ENCODE results near the gene SLC41A3.
A peak's percentile ranks its signal among the peaks of the same experiment; 100 is the strongest.
"Not testable (repeated sequence)": the region's sequence is repeated elsewhere in the genome, so short reads cannot be mapped to it uniquely, and the experiment has no call there.

SLC41A3 gene

DNA sequence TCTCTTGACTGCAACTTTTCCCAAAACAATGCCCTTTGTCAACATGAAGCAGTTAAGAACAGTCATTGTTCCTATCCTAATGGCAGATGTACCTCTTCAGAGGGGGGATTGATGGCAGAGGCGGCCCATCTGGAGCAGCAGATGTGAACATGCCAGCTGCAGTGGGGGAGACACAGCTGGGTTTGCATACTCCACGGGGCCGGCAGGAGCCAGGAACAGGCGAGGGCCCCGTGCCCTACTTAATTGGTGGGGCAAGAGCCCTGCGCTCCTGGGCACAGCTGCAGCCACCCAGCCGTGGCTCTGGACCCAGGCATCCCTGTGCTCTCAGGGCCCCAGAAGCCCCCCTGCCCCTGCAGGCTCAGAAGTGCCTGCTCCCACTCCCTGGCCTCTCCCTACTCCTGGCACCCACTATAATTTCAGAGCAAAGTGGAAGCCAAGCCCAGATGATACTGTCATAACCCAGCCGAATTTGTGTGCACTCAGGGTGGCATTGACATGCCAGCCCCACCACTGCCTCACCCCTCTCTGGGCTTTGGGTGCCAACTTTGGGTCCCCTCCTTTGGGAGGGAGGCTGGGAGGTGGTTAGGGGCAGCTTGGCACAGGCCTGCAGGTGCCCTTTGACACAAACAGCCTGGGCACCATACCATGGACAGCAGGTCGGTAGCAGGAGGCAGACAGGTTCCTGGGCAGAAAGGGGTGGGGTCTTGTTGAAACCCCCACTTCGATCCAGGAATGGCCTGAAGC, 80.3 kb downstream of the SLC41A3 start:
- no peak for DNase-seq (ENCODE audit: low read depth in 2 of 2)

DNA sequence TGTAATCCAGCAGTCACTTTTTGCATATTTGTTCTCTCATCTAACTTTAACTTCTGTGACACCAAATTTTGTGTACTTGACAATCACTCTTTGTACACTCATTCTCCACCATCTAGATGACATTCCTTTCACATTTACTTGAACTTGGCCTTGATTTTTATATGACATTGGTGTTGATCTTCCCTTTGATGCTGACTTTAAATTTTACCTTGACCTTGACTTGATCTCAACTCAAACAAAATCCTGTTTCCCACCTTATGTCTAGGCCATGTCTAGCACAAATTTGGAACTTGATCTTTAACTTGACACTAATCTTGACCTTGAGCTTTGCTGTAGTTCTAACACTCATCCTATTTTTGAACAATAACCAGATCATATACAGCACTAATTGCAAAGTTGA, 81.7 kb downstream of the SLC41A3 start:
- DNase-seq (ENCODE audit: low read depth in 2 of 2), result no peak

DNA sequence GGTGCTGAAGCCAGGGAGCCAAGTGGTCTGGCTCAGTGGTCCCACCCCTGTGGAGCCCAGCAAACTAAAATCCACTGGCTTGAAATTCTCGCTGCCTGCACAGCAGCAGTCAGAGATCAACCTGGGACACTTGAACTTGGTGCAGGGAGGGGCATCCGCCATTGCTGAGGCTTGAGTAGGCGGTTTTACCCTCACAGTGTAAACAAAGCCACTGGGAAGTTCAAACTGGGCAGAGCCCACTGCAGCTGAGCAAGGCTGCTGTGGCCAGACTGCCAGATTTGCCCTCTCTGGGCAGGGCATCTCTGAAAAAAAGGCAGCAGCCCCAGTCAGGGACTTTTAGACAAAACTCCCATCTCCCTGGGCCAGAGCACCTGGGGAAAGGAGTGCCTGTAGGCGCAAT, 87.2 kb downstream of the SLC41A3 start:
- DNase-seq (ENCODE audit: low read depth in 2 of 2), result not testable (repeated sequence)

DNA sequence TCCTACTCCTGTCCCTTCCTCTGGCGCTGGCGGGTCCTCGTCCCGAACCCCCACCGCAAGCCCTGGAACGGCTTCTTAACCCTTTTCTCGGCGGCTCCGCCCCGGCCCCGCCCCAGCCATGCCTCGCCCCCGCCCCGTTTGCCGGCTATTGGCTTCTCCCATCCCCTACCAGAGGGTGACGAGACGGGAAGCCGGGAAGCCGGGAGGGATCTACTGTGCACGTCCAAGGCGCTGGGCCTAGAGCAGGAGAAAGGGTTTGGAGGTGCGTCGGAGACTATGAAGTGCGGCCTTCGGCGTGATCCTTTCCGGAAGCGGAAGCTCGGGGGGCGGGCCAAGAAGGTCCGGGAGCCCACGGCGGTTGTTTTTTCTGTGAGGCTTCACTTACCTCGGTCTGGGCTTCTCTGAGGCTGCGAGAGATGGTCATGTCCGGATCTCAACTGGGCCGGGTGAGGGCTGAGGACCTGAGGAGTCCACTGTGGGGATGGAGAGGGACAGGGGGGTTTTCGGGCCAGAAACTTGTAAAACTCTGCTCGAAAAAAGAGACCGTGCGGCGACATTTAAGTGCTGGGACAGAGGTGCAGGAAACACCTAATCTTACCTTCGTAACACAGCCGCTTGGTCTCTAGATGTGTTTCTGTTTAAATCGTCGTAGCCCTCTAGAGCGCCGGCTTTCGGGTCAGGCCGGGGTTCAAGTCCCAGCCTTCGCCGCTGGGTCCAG, 93.5 kb downstream of the SLC41A3 start:
- peak; percentile 28 to 53 for DNase-seq (ENCODE audit: low read depth in 2 of 2)

DNA sequence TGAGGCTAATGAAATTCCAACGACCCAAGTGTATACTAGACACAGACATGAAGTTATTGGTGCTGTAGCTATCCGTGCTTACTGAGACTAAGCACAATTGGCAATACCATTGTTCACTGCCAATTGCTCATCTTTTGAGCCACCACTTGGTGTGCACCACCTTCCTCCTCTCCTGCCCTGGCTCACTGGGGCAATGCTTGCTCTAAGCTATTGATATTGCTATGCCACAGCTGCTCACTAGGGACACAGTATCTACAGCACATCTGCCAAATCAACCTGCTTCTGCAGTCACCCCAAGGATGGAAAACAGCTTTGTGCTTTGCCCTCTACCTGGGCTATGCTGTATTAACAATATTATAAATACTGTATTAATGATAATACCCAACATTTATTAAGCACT, 99.0 kb downstream of the SLC41A3 start:
- DNase-seq (ENCODE audit: low read depth in 2 of 2), result not testable (repeated sequence)

DNA sequence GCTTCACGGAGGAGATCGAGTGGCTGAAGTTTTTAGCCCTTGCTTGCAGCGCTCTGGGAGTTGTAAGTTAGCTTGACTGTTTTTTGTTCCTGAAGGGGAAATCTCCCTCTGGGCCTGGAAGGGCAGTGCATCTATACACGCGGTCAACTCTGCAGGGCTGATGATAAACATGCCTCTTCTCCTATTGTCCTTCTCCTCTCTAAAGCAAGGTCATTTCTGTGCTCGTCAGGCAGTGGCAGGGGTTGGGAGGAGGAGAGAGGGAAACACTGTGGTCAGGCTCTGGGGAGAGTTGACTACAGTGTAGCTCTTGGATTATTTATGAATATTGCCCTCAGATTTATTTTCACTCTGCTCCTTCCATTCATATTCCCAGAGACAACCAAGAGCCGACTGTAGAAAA, 106.8 kb downstream of the SLC41A3 start:
- not testable (repeated sequence) for DNase-seq (ENCODE audit: low read depth in 2 of 2)

DNA sequence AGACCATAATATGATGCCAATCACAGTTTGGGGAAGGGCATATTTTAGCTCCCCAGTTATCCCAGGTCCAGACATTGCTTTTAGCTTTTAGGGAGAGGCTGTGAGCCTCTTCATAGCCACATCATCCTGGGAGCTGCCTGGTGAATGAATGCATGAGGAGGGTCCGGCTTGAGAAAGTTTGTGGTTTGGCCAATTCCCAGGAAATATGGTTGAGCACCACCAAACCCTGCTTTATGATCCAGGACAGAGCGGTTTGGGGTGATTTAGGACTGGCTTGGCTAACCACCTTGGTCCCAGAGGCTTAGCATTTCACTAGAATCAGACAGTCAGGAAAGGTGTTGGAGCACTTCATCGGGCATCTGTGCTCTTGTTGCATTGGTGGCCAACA, 107.9 kb downstream of the SLC41A3 start:
- DNase-seq (ENCODE audit: low read depth in 2 of 2), result not testable (repeated sequence)

DNA sequence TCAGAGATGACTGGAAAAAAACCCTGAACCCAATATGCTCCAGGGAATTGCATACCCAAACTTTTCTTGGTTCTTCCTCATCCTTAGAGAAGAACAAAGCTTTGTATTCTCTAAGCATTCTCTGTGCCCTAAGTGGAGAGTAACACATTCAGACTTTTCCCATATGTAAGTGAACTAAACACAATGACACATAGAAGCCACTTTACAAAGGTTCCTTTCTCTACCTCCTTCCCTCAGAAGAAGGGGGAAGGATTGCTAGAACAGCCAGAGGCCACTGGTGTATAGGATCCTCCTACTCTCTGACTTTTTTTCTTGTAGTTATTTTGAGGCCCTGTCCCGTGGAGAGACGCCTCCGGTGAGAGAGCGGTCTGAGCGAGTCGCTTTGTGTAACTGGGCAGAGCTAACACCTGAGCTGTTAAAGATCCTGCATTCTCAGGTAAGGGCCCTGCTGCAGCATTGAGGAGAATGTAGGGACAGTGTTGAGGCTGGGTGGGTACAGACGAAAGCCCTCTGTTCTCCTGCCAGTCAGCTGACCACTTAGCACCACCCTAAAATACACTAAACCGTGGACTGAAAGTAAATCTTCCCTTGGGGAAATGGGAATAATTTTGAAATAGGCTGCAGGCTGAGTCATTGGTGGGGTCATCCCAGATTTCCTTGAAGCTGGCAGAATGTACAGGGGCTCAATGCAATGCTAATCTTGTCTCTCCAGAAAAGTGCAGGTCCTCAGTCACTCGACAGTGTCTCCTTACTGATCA, 108.5 kb downstream of the SLC41A3 start:
- DNase-seq (ENCODE audit: low read depth in 2 of 2), result not testable (repeated sequence)

DNA sequence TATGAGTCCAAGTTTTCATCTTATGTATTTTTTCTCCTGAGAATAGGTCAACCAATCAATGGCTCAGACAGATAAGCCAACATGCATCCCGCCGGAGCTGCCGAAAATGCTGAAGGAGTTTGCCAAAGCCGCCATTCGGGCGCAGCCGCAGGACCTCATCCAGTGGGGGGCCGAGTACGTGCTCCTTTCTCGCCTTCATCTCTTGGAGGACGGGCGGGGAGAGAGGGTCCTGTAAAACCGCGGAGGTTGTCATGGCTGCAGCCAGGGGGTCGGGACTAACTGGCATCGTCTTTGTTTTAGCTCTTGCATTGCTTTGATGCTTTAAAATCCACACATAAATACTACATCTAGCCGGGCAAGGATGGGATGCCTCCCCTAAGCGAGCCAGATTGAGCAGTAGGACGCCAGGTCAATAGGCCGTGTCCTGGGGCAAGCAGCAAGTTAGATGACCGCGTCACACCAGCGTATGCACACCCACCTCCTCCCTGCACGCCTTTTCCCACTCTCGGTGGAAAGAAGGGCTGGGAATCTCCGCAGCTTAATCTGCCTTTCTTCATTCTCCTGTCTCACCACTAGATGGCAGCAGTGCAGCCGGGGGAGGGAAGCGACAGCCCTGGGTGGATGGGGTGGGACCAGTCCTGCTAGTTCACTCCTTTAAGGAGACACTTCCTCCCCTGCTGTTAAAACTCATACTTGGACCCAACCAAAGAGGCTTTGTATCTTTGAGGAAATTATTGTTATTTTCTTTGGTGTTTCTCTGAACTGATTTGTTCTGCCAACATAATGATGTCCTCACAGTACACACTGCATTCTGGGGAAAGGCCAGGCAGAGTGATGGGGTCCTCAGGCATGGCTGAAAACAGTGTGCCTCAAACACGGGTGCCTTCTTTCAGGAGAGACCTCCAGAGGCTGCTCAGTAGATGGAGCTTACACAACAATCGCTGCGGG, 111.7 kb downstream of the SLC41A3 start:
- DNase-seq (ENCODE audit: low read depth in 2 of 2), result peak; percentile 7 to 20

DNA sequence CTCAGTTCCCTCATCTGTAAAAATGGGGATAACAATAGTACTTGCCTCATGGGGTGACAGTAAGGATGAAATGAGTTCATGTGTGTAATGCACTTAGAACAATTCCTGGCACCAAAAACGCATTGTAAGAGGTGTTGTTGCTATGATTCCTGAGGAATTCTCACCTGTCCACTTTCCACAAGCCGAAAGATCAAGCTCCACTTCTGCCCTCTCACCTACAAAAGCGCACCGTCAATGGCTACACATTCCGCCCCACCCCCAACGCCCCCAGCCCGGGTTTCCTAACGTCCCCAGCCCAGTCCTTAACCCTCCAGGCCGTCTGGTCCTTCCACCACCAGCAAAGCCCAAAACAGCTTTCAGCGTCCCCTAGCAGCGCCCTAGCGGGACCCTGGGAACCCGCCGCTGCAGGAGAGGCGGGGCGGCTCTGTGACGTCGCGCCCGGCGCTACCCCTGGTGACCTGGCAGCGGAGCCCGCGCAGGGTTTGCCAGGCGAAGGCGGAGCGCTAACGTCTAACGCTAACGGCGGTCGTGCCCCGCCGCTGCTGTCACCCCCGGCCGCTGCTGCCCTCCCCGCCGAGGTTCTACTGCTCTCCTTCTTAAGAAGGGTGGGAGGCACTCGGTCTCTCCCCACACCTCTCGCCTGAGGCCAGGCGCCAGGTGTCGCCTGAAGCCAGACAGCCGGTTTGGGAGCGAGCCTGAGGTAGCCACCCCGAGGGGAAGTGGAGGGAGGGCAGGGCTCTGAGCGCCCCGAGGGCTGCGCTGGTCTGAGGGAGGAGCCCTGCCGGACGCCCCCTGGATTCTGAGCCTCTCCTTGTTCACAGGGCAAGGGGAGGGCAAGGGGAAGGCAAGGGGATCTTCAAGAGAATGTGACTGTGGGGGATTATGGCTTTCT, 115.0 kb downstream of the SLC41A3 start, which contains the start of gene ROPN1B:
Gene ROPN1B (plus strand): TSS at position 478 of the 892 bp plus-strand sequence. CDS start 2,877 bp downstream, outside the sequence.
- not testable (repeated sequence) for DNase-seq (ENCODE audit: low read depth in 2 of 2)

DNA sequence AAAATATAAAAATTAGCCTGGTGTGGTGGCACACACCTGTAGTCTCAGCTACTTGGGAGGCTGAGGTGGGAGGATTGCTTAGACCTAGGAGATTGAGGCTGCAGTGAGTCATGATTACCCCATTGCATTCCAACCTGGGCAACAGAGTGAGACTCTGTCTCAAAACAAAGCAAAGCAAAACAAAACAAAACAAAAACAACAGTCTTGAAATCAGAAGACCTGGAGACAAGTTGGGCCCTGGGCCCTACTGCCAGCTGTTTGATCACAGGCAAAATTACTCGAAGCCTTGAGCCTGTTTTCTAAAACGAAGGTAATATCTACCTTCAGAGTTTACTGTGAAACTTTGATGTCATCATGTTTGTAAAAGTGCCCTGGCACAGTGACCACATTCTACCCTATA, 115.8 kb downstream of the SLC41A3 start:
- DNase-seq (ENCODE audit: low read depth in 2 of 2), result not testable (repeated sequence)

DNA sequence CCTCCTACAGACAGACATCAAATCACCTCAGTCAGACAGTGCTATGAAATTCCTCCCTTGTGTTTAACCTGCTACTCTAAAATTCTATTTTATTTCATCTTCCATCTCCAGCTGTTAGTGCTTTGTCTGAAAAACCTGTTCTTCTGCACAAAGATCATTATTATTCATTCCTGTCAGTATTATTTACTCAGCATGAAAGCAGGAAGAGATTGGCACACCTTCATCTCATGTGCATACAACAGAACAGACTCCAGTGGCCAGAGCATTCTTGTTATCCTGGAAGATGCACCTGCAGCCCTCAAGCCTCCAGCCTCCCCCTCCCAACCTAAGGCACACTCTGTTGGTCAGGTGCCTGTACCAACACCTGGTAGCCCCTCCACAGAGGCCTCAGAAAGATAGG, 116.8 kb downstream of the SLC41A3 start:
- DNase-seq (ENCODE audit: low read depth in 2 of 2), result no peak

DNA sequence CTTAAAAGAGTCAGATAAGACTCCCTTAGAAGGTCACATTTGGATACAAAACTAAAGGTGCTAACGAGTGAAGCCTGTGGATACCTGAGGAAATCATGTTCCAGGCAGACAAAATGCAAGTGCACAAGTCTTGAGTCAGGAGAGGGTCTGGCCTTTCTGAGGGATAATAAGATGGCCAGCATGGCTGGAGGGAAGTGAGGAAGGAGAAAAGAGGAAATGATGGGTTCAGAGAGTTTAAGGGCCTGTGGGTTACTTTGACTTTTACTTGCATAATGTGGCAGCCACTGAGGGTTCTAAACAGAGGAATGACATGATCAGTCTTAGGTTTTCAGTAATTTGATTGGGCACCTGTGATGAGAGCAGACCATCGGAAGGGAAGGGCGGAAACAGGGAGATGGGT, 118.4 kb downstream of the SLC41A3 start:
- DNase-seq (ENCODE audit: low read depth in 2 of 2), result no peak

DNA sequence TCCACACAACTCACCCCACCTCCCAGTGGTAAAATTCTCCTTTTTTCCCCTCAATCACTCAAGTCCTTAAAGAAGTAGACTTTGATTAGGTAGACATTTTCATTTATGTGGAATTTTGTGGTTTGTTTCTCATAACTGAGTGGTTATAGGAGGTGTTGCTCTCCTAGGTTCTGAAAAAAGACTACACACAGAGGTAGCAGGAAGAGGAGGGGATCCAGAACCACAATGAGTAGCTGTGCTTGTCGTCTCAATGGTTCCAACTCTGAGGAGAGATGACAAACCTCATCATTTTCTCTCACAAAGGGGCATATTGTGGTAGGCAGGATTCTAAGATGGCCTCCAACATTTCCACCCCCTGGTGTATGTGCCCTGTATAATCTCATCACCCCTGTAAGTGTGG, 120.1 kb downstream of the SLC41A3 start:
- DNase-seq (ENCODE audit: low read depth in 2 of 2), result not testable (repeated sequence)

DNA sequence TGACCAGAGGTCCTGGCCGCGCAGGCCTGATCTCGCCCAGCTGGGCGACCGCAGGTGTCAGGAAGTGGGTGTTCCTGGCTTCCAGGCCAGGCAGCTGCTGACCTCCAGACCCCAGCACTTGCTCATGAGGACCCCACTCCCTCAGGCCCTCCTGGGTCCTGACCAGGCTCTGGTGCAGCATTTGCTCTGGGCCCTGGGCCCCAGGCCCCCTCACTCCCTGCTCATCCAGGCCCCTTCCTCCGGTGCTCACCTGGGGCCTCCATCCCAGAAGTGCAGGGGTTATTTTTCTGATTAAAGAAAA, 122.7 kb downstream of the SLC41A3 start:
- no peak for DNase-seq (ENCODE audit: low read depth in 2 of 2)

DNA sequence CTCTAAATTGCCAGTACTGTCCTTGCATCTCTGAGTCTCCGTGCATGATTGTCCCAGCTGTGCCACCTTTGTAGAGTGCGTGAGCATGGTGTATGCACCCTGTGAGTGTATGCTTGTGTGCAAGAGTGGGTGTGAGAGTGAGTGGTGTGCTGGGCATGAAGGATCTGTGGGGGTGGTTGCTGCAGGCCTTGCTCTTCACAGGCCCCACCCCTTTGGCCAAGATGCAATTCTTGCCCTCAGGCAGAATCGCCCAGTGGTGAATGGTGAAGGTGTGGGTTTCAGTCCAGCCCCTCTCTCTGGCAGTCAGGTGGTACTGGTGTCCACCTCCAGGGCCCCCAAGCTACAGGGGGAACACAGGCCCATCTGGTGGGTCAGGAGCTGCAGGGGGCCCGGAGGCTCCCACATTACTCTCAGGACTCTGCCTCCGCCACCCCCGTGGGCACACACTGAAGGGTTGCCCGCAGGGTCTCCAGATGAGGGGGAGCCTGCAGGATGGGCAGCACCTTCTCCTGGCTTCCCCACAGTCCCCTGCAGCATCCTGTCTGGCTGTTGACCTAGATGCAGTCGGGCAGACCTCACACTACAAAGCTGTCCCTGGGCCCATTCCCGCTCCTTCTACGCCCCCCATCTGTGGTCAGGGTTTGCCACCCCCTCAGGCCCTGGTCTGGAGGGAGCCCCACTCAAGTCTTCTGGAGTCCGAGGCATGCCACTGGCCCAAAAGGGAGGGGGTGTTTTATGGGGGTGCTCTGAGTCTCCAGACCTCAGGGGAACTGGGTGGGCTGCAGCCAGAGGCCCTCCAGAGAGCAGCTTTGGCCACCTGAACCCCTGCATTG, 123.3 kb downstream of the SLC41A3 start:
- no peak for DNase-seq (ENCODE audit: low read depth in 2 of 2)

DNA sequence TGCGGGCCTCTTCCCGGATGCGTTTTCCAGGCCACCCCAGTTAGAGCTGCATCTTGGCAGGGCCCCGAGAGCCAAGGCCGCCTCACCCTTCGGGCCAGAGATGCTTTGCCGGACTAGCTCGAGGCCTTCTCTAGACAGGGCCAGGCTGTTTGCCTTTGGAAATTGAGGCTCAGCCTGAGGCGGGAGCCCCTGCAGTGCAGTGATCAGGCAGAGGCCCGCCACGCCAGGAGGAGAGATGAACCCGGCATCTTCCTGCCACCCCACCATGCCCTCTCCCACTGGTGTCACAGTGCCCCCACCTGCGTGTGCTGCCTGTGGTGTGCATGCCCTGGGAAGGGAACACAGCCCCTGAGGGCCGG, 123.9 kb downstream of the SLC41A3 start:
- no peak for DNase-seq (ENCODE audit: low read depth in 2 of 2)

DNA sequence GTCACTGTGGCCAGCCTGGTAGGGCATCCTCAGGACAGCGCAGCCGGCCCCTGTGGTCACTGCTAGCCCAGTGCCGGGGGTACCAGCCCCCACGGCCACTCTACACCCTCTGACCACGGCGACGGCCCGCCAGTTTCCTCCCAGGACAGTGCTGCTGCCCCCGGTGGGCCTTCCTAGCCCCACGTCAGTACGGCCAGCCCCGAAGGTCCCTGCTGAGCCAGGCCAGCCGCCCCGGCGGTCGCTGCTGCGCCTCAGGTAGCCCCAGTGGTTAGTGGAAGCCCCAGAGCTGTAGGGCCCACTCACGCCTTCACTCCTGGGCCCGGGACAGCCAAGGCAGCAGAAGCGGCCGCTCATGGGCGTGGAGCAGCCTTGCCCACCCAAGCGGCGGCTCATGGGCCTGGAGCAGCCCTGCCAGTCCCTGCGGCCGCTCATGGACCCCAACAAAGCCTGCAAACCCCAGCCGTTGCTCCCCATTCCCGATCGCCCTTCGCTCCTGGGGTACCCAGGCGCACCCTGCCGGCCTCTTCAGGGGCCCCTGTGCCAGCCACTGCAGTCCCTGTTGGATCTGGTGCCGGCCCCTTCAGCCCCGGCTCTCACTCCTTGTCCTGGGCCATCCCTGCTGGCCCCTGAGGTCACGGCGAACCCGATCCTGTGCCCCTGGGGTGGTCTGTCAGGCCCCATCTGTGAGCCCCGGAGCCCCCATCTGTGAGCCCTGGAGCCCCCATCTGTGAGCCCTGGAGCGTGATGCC, 124.4 kb downstream of the SLC41A3 start:
- DNase-seq (ENCODE audit: low read depth in 2 of 2), result no peak
